HG03103 (cell line): ENCODE data around the gene STAG1.
"Not testable (repeated sequence)": the region's sequence is repeated elsewhere in the genome, so short reads cannot be mapped to it uniquely, and the experiment has no call there.

Experiments
- ATAC-seq: cut with Tn5 transposase; IDR thresholded peaks from one replicate; pipeline ENCODE4 v1.9.1; 2021; ENCODE audit warnings: low read depth; ENCODE audit not compliant: unreplicated experiment

The STAG1 gene

GRCh38 chr3:136532766-136533165 is 219.4 kb downstream of the STAG1 start:
- ATAC-seq, result no peak

- ATAC-seq, result no peak
Measured at GRCh38 chr3:136518102-136518501, 234.1 kb downstream of the STAG1 start.

- ATAC-seq, result no peak
Measured at GRCh38 chr3:136516656-136517055, 235.5 kb downstream of the STAG1 start.

DNA sequence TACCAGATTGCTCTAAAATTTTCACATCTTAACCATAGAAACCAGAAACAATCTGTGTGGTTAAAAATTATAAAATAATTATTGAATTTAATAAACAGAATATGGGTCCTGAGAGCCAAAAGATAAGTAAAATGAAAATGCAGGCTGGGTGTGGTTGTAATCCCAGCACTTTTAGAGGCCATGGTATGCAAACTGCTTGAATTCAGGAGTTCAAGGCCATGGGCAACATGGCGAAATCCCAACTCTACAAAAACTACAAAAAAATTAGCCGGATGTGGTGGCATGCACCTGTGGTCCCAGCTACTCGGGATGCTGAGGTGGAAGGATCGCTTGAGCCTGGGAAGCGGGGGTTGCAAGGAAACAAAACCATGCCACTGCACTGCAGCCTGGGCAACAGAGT is 236.1 kb downstream of the STAG1 start:
- ATAC-seq, result no peak

DNA sequence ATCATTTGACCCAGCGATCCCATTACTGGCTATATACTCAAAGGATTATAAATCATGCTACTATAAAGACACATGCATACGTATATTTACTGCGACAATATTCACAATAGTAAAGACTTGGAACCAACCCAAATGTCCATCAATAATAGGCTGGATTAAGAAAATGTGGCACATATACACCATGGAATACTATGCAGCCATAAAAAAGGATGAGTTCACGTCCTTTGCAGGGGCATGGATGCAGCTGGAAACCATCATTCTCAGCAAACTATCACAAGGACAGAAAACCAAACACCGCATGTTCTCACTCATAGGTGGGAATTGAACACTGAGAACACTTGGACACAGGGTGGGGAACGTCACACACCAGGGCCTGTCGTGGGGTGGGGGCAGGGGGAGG is 237.6 kb downstream of the STAG1 start:
- ATAC-seq, result not testable (repeated sequence)

DNA sequence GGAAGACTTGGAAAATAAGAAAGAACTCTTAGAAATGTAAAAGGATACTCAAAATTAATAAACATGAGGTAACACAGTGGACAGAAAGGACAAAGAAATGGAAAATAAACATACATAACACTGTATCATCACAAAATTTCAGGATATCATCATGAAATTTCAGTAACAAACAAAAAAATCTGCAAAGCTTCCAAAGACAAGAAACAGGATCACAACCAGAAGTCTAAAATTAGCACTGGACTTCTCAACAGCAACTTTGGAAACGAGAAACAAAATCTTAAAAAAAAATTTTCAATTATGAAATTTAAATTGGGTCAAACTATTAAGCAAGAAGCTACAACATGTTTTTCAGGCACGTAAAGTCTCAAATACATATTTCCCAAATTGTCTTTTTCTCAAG is 238.8 kb downstream of the STAG1 start:
- no peak for ATAC-seq

GRCh38 chr3:136512381-136512780 is 239.8 kb downstream of the STAG1 start:
- no peak for ATAC-seq

GRCh38 chr3:136505676-136506075 is 246.5 kb downstream of the STAG1 start:
- ATAC-seq, result no peak

GRCh38 chr3:136503056-136503455 is 249.1 kb downstream of the STAG1 start:
- ATAC-seq, result no peak

GRCh38 chr3:136498919-136499447 is 253.2 kb downstream of the STAG1 start:
- ATAC-seq, result no peak

- no peak for ATAC-seq
Measured at GRCh38 chr3:136495213-136495612, 257.0 kb downstream of the STAG1 start.

GRCh38 chr3:136490646-136491405 is 261.4 kb downstream of the STAG1 start:
- no peak for ATAC-seq

GRCh38 chr3:136485777-136486176 is 266.4 kb downstream of the STAG1 start:
- no peak for ATAC-seq

DNA sequence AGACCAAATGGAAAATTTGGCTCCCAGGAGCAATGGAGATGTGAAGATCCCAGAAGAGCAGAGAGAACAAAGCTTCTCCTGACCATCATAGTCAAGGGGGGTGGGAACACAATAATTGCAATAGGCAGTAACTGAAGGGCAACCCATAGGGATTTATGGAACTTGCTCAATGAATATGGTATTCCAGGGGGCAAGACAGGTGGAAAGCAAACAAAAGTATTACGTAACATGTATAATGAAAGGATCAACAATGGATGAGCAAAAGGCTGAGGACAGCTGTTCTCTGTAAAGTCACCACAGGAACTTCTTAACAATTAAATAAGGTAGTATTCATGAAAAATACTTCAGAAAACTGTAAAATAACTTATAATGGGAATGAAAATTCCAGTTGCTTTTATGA is 275.9 kb downstream of the STAG1 start:
- ATAC-seq, result no peak

DNA sequence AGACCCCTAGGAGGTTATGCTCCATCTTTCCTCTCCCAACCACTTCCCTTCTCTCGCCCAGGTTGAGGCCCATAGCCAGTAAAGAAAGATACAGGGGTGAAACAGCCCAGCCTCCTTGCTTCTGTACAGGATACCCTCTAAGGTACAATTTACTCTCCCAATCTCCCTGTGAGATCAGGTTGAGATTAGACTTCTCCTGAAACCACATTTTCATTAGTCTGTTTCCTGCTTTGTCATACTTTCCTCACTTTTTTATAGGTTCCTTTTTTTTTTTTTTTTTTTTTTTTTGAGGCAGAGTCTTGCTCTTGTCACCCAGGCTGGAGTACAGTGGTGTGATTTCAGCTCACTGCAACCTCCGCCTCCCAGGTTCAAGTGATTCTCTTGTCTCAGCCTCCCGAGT is 277.3 kb downstream of the STAG1 start:
- not testable (repeated sequence) for ATAC-seq

DNA sequence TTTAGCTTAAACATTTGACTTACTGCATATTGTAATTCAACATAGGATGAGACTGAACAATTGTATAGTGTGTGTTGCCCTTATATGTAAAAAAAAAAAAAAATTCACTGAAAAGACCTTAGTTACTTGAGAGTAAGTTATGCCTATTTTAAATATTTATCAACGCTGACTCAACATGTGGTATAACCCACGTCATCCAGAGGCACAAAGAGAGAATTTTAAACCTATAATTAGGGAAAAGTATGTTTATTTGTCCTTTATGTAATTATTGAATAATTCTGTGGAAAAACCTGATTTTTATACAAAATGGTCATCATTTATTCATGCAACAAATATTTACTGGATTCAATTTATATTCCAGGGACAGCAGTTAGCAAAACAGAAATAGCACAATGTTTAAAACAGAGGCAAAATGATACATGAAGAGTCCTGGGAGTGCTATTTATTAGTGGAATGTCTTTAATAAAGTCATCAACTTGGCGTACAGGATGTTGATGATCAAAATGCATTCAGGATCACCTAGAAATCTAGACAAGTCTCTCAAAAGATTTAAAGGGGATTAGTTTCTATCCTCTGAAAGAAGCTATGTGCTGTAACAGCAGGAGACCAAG is 278.4 kb downstream of the STAG1 start:
- no peak for ATAC-seq

- ATAC-seq, result no peak
Measured at GRCh38 chr3:136465296-136465695, 286.9 kb downstream of the STAG1 start.

DNA sequence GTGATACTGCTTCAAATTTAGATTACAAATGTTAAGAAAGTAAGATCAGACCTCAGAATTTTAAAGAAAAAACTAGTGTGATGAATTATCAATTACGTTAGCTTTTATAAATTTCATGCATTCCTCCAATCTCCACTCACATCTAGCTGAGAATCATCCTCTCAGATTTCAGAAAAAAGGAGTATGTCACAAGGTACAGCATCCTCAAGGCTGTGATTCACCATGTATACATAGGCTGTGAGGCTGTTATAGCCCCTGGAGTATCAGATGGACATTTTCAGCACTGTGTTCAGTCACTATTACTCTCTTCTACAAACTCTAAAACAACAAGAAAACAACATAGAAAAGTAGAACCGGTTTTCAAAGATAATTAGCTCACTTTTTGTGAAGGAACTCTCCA is 287.7 kb downstream of the STAG1 start:
- no peak for ATAC-seq

- ATAC-seq, result no peak
Measured at GRCh38 chr3:136463170-136463569, 289.0 kb downstream of the STAG1 start.

- ATAC-seq, result no peak
Measured at GRCh38 chr3:136457793-136458192, 294.4 kb downstream of the STAG1 start.

DNA sequence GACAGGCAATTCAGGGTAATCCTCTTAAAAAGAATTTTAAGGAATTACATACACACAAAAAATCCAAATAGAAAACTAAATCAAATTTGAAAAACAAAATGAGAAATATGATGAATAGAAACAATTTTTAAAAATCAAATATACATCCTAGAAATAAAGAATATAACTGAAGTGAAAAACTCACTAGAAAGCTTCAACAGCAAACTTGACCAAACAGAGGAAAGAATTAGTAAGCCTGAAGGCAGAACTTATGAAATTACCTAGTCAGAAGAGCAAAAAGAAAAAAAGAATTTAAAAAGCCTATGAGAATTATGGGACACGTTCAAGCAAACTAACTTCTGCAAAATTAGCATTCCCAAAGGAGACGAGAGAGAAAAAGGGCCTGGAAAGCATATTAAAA is 296.0 kb downstream of the STAG1 start:
- ATAC-seq, result no peak

- ATAC-seq, result no peak
Measured at GRCh38 chr3:136444581-136444980, 307.6 kb downstream of the STAG1 start.
